GM19455 (cell line): ENCODE data around the gene FAM219B.

Source experiments
- ATAC-seq: cut with Tn5 transposase; IDR thresholded peaks from one replicate; pipeline ENCODE4 v1.9.1; 2021; ENCODE audit not compliant: unreplicated experiment

FAM219B gene

DNA sequence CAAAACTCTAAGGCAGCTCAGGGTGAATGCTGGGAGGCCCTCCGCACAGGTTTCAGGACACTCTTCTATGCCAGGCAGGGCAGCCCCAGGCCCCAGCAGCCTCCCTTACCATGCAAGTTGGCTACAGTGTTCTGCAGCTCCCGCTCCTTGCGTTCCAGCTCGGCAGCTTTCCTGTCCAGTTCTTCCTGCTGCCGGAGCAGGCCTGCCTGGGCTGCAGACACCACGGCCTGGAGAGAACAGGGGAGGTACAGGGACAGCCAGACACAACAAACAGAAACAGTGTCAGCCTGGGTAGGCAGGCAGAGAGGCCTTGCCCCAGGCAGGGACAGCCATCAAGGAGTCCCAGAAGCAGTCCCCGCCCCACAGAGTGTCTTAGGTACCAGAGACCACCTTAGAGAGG lies 54.7 kb downstream of the FAM219B start:
- ATAC-seq, result no peak

DNA sequence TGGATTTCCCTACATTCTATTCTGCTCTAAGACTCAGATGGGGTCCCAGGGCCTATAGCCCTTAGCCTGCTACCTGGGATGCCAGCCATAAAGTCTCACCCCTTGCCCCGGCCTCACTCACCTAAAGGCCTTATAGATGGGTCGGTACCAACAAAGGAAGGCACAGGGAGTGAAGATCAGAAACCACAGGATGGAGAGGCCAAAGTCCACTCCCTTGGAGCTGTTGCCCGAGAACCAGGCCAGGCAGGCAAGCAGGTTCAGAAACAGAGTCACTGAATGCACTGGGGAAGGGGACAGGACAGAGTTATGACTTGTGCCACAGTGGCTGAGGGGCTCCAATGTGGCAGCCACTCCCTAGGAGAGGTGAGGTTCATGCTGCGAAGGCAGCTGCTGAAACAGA lies 56.3 kb downstream of the FAM219B start:
- ATAC-seq, result no peak
